ENCODE results near the gene LYPD4. TPM values are rescaled to one million over a fixed set of nuclear protein-coding genes. Genes with fewer than 3 reads are reported as not detected.

The LYPD4 gene
- polyA plus RNA-seq, 2 of the 4 experiments (the other 2 are of a cell fraction) = not detected

DNA sequence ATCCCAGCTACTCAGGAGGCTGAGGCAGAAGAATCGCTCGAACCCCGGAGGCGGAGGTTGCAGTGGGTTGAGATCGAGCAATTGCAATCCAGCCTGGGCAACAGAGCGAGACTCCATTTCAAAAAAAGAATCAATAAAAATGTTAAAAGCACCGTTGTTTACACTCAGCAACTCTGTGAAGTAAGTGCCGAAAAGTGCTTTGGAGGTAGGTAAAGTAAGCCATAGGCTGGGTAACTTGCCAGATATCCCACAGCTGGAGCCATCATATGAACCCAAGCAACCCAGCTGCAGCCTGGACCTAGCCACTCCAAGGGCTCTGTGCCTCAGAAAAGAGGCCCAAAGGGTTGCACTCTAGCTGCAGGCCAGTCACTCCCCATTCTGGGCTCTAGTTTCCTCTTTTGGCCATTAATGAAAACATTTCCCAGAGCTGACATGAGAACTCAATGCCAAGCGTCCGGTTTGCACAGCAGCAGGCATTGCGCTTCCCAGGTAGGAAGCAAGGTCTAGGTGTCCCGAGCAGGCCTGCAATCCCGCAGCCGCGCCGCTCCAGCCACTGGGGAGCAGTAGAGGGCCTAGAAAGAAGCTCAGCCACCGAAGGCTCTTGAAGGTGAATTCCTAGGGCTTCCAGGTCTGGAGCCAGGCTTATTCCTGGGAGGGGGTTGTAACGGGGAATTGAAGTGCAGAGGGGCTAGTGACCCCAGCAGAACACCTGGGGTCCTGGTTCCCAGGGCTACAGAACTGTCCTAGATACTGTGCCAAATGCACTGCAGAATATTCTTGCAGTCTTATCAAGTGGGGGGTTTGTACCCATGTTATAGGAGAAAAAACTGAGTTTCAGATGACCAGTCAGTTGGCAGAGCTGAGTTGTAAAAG lies 28.5 kb upstream of the LYPD4 start (continued):
- TF ChIP-seq PHF8 (IDR thresholded peaks at IDR 0.05; ENCODE audit: borderline replicate concordance, low read depth) = no peak
- no peak for TF ChIP-seq ZC3H11A (IDR thresholded peaks at IDR 0.05)
- TF ChIP-seq HOXB13 (CRISPR knock-in tag; IDR thresholded peaks at IDR 0.05; ENCODE audit: low read depth) = peak; percentile 26; the same call in 1 of the 2 replicates
- TF ChIP-seq, protein P1, sequence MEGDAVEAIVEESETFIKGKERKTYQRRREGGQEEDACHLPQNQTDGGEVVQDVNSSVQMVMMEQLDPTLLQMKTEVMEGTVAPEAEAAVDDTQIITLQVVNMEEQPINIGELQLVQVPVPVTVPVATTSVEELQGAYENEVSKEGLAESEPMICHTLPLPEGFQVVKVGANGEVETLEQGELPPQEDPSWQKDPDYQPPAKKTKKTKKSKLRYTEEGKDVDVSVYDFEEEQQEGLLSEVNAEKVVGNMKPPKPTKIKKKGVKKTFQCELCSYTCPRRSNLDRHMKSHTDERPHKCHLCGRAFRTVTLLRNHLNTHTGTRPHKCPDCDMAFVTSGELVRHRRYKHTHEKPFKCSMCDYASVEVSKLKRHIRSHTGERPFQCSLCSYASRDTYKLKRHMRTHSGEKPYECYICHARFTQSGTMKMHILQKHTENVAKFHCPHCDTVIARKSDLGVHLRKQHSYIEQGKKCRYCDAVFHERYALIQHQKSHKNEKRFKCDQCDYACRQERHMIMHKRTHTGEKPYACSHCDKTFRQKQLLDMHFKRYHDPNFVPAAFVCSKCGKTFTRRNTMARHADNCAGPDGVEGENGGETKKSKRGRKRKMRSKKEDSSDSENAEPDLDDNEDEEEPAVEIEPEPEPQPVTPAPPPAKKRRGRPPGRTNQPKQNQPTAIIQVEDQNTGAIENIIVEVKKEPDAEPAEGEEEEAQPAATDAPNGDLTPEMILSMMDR (IDR thresholded peaks at IDR 0.05) = peak; percentile 94
- TF ChIP-seq MAFK (IDR thresholded peaks at IDR 0.05; ENCODE audit: partially characterized antibody) = no peak
- TF ChIP-seq CHD2 (IDR thresholded peaks at IDR 0.05; ENCODE audit: low read length, partially characterized antibody) = peak; percentile 18
- TF ChIP-seq, protein P2, sequence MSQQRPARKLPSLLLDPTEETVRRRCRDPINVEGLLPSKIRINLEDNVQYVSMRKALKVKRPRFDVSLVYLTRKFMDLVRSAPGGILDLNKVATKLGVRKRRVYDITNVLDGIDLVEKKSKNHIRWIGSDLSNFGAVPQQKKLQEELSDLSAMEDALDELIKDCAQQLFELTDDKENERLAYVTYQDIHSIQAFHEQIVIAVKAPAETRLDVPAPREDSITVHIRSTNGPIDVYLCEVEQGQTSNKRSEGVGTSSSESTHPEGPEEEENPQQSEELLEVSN (IDR thresholded peaks at IDR 0.05; ENCODE audit: borderline replicate concordance, low read depth) = peak; percentile 31; the same call in 1 of the 2 replicates
- no peak for TF ChIP-seq HEYL (CRISPR knock-in tag; IDR thresholded peaks at IDR 0.05)
- peak; percentile 98 for TF ChIP-seq TFCP2L1 (CRISPR knock-in tag; IDR thresholded peaks at IDR 0.05)
- peak; percentile 96 for TF ChIP-seq TP53 (CRISPR knock-in tag; IDR thresholded peaks at IDR 0.05)
- TF ChIP-seq RFX5 (IDR thresholded peaks at IDR 0.05) = no peak
- TF ChIP-seq CBX2 (IDR thresholded peaks at IDR 0.05; ENCODE audit: borderline replicate concordance, low read depth) = no peak
- TF ChIP-seq RARB (CRISPR knock-in tag; IDR thresholded peaks at IDR 0.05) = peak; percentile 97
- 0 out of 2 replicates have a peak, but pooled peaks have one; percentile 36 for TF ChIP-seq MYC (IDR thresholded peaks at IDR 0.05; ENCODE audit: borderline replicate concordance, low read length)
- peak; percentile 87 for TF ChIP-seq RAD21 (conservative IDR thresholded peaks at IDR 0.05 in 1 of 2, IDR thresholded peaks at IDR 0.05 in 1 of 2)

DNA sequence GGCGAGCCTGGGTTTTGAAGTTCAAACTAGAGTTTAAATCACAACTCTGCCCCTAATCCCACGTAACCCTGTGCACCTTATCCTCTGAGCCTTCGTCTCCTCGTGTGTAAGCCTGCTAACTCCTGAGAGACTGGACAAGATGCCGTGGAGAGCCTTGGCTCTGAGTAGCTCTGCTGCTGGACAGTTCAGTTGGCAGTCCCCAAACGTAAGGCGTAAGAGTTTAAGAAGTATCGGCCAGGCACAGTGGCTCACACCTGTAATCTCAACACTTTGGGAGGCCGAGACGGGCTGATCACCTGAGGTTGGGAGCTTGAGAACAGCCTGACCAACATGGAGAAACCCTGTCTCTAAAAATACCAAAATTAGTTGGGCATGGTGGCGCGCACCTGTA lies 27.9 kb upstream of the LYPD4 start:
- Histone ChIP-seq H3K9me3 (no peaks in the 10 kb centered on the region), H3K27ac (no peak overlapping the region), H3K4me1 (peaks cover 41% of the 10 kb centered on the region), H3K4me2 (no peak overlapping the region), H3K4me3 (no peak overlapping the region)
- peak; percentile 2 to 16; a peak in 5 of 6 replicates for ATAC-seq
- DNase-seq (ENCODE audit: low read depth in 1 of 2, low spot score in 1 of 2) = no peak
- ChIA-PET POLR2A (interaction anchor here (0.6 to 5.0 kb wide), 9 partner anchors 9 to 1113 kb away, joined by 3 to 102 read pairs (median 5); partner anchors contain the start of genes ARHGEF1, ERFL, RABAC1 and RPS19), CTCF (interaction anchor here (0.8 to 8.4 kb wide), 23 partner anchors 9 to 374 kb away, joined by 3 to 87 read pairs (median 9); partner anchors contain the start of genes ARHGEF1, ERFL, RABAC1 and RPS19)
- FAIRE-seq = peak; percentile 28
- 93% methylated on average over 12 of the region's 12 CpGs for WGBS (ENCODE audit: missing lambda C conversion rate)
- TF ChIP-seq HEYL (CRISPR knock-in tag; IDR thresholded peaks at IDR 0.05) (peak; percentile 51; the same call in 1 of the 2 replicates), CEBPB (IDR thresholded peaks at IDR 0.05) (no peak; a peak in 1 of 4 replicates), NPAS2 (CRISPR knock-in tag; IDR thresholded peaks at IDR 0.05; ENCODE audit: borderline replicate concordance) (peak; percentile 16; the same call in 1 of the 2 replicates), MAZ (IDR thresholded peaks at IDR 0.05; ENCODE audit: borderline replicate concordance, low read depth, low read length) (no peak), GATA3 (IDR thresholded peaks at IDR 0.05; ENCODE audit: borderline replicate concordance) (0 out of 2 replicates have a peak, but pooled peaks have one; percentile 5), RAD21 (conservative IDR thresholded peaks at IDR 0.05 in 1 of 2, IDR thresholded peaks at IDR 0.05 in 1 of 2) (no peak), NFE2L2 (conservative IDR thresholded peaks at IDR 0.05; ENCODE audit: low read length) (no peak), CHD2 (IDR thresholded peaks at IDR 0.05; ENCODE audit: low read length, partially characterized antibody) (no peak), MYC (IDR thresholded peaks at IDR 0.05; ENCODE audit: borderline replicate concordance, low read length) (no peak), HOXA7 (CRISPR knock-in tag; IDR thresholded peaks at IDR 0.05) (peak; percentile 22; the same call in 1 of the 2 replicates), PHF8 (IDR thresholded peaks at IDR 0.05; ENCODE audit: borderline replicate concordance, low read depth) (no peak), SREBF2 (IDR thresholded peaks at IDR 0.05) (no peak), EP300 (IDR thresholded peaks at IDR 0.05) (no peak), FOSL2 (IDR thresholded peaks at IDR 0.05) (no peak), FOSL2 (CRISPR knock-in tag; IDR thresholded peaks at IDR 0.05) (no peak), JUNB (IDR thresholded peaks at IDR 0.05) (no peak)
- TF ChIP-seq, protein P3, sequence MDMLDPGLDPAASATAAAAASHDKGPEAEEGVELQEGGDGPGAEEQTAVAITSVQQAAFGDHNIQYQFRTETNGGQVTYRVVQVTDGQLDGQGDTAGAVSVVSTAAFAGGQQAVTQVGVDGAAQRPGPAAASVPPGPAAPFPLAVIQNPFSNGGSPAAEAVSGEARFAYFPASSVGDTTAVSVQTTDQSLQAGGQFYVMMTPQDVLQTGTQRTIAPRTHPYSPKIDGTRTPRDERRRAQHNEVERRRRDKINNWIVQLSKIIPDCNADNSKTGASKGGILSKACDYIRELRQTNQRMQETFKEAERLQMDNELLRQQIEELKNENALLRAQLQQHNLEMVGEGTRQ (IDR thresholded peaks at IDR 0.05) = no peak
- TF ChIP-seq, protein P4, sequence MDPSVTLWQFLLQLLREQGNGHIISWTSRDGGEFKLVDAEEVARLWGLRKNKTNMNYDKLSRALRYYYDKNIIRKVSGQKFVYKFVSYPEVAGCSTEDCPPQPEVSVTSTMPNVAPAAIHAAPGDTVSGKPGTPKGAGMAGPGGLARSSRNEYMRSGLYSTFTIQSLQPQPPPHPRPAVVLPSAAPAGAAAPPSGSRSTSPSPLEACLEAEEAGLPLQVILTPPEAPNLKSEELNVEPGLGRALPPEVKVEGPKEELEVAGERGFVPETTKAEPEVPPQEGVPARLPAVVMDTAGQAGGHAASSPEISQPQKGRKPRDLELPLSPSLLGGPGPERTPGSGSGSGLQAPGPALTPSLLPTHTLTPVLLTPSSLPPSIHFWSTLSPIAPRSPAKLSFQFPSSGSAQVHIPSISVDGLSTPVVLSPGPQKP (IDR thresholded peaks at IDR 0.05; ENCODE audit: low read depth, low read length) = no peak
- TF ChIP-seq, protein P5, sequence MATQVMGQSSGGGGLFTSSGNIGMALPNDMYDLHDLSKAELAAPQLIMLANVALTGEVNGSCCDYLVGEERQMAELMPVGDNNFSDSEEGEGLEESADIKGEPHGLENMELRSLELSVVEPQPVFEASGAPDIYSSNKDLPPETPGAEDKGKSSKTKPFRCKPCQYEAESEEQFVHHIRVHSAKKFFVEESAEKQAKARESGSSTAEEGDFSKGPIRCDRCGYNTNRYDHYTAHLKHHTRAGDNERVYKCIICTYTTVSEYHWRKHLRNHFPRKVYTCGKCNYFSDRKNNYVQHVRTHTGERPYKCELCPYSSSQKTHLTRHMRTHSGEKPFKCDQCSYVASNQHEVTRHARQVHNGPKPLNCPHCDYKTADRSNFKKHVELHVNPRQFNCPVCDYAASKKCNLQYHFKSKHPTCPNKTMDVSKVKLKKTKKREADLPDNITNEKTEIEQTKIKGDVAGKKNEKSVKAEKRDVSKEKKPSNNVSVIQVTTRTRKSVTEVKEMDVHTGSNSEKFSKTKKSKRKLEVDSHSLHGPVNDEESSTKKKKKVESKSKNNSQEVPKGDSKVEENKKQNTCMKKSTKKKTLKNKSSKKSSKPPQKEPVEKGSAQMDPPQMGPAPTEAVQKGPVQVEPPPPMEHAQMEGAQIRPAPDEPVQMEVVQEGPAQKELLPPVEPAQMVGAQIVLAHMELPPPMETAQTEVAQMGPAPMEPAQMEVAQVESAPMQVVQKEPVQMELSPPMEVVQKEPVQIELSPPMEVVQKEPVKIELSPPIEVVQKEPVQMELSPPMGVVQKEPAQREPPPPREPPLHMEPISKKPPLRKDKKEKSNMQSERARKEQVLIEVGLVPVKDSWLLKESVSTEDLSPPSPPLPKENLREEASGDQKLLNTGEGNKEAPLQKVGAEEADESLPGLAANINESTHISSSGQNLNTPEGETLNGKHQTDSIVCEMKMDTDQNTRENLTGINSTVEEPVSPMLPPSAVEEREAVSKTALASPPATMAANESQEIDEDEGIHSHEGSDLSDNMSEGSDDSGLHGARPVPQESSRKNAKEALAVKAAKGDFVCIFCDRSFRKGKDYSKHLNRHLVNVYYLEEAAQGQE (IDR thresholded peaks at IDR 0.05) = no peak; the same call in 1 of the 2 replicates
